ENCODE measurements around the gene ZMYND8.
A peak's percentile ranks its signal among the peaks of the same experiment; 100 is the strongest.
"Not testable (repeated sequence)": the region's sequence is repeated elsewhere in the genome, so short reads cannot be mapped to it uniquely, and the experiment has no call there.

ZMYND8 gene

GRCh38 chr20:47285189-47285588, 71.3 kb downstream of the ZMYND8 start:
- DNase-seq (ENCODE audit: low read depth) = no peak

- no peak for DNase-seq (ENCODE audit: low read depth)
Measured at GRCh38 chr20:47284373-47284772, 72.1 kb downstream of the ZMYND8 start.

- no peak for DNase-seq (ENCODE audit: low read depth)
Measured at GRCh38 chr20:47283411-47283810, 73.1 kb downstream of the ZMYND8 start.

- DNase-seq (ENCODE audit: low read depth) = no peak
Measured at GRCh38 chr20:47282864-47283263, 73.6 kb downstream of the ZMYND8 start.

DNA sequence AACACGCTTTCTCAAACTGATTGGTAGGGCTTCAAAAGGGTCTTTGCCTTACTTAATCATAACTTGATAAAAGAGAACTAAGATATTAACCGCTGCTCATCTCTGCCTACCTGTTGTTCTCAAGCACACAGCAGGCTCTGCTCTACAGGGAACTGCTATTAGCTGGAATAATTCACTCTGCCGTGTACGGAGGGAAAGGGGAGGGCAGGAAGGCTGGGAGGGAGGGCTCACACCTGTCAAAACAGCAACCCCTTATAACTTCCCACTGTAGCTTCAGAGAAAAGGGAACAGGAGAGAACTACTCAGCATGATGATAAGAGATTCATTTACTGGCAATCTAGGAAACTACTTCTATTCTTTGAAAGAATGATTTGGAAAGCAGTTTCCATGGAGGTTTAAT, 75.1 kb downstream of the ZMYND8 start:
- DNase-seq (ENCODE audit: low read depth) = no peak

DNA sequence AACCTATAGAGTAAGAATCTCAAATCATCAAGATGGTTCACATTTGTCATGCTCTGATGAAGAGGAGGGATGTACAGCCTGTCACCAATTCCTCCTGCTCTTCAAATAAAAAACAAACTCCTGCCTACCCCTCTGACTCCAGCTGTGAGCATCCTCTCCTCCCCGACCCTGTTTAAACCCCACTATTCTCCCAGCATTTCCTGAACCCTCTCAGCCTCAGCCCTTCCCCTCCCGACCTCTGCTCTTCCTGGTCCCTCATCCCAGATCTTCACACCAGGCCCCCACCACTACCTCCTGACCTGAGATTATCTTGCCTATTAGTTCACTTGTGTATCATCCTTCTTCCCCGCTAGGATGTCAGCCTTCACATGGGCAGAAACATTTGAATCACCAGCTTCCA, 75.8 kb downstream of the ZMYND8 start:
- DNase-seq (ENCODE audit: low read depth) = no peak

- no peak for DNase-seq (ENCODE audit: low read depth)
Measured at GRCh38 chr20:47280228-47280627, 76.3 kb downstream of the ZMYND8 start.

DNA sequence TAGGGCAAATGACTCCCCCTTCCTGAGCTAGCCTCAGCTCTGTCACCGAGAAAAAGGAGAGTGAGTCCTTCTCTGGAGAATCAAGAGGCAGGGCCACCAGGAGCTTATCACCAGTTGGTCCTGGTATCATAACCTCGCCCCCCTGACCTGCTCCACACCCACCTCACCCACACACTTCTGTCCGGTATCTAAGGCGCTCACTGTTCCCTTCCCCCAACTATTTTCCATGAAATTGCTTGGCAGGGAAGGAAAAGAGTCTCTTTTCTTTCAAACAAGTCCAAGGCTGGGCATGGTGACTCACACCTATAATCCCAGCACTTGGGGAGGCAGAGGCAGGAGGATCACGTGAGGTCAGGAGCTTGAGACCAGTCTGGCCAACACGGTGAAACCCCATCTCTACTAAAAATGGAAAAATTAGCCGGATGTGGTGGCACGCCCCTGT, 77.6 kb downstream of the ZMYND8 start:
- DNase-seq (ENCODE audit: low read depth) = no peak

- DNase-seq (ENCODE audit: low read depth) = not testable (repeated sequence)
Measured at GRCh38 chr20:47277535-47277872, 79.0 kb downstream of the ZMYND8 start.

DNA sequence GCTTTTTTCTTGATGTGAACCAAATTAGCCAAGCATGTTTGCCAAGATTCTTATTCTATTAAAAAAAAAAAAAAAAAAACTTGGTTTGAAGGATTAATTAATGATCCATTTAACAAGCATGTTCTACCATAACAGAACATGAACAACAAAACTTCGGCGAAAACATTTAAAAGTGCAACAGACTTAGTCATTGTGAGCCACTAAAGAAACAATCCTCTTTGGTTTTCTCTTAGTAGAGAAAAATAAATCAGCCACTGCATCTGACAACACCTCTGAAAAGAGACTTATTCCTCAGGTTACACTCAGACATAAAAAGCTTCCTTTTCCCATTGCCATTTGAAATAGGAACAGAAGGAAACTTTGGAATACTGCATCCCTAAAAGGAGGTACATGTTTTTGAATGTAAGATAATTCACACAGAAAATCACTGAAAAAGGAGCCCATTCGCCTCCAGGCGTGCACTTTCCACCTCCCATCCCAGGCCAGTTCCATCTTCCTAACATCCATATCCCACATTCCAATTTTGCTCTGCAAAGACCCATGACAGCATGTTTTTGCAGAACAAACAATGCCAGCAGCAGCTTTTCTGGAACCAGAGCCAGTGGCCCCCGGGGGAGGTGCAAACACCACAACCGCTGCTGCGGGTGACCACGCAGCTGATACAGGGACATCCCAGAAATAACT, 79.5 kb downstream of the ZMYND8 start:
- DNase-seq (ENCODE audit: low read depth) = no peak

GRCh38 chr20:47276251-47276650, 80.2 kb downstream of the ZMYND8 start:
- DNase-seq (ENCODE audit: low read depth) = no peak

DNA sequence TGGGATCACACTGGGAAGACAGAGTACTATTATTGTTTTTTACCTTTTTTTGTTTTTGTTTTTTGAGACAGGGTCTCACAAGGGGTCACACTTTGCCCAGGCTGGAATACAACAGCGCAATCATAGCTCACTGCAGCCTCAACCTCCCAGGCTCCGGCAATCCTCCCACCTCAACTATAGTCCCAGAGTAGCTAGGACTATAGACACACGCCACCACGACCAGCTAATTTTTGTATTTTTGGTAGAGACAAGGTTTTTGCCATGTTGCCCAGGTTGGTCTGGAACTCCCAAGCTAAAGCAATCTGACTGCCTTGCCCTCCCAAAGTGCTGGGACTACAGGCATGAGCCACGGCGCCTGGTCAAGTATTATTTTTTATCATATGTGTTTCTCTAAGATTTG, 81.0 kb downstream of the ZMYND8 start:
- DNase-seq (ENCODE audit: low read depth) = no peak

DNA sequence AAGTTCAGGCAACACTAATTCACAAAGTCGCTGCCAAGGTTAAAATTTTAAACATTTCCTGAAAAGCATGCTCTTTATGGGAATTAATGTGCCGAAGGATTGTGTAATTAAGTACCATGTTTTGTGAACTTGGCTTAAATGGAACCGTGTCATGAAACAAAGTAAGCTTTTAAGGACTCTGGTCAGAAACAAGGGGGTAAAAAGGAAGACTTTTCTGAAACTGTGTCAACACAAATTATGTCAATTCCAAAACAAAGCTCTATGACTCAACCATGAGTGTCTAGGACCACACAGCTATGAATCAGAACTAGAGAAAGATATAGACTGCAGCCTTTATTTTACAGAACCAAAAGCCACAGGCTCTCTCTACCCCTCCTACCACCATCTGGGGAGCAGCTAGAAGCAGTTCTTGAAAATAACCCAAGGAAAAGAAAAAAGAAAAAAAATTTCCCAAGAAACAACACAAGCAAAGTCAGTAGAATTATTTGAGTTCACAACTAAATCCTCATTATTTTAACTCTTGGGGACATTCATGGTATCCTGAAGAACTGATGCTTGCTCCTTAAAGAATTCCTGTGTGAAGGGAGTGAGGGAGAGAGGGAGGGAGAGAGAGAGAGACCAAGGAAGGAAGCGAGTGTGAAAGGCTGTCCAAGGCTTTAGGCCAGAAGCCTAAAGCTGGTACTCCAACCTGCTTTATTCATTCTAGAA, 81.9 kb downstream of the ZMYND8 start:
- DNase-seq (ENCODE audit: low read depth) = peak; percentile 87

DNA sequence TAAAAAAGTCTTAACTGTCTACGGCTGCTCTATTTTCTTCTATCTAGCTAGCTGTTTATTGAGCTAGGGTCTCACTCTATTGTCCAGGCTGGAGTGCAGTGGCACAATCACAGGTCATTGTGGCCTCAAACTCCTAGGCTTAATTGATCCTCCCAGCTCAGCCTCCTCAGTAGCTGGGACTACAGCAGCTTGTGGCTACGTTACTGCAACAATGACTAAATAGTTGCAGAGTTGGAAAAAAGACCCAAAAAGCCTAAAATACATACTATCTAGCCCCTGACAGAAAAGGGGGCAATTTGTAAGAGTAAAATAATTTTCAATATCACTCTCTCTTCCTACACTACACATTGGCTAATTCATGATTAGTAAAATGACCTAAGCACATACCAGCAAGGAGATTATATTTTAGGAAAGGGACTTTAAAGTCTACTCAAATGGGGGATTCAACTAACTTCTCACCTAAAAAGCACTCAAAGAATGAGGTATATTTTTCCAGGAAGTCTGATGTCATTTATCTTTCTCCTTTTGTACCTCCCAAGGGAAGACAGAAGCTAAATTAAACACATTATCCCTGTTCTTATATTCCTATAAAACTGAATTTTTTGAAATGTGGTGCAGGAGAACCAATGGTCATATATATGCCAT, 82.8 kb downstream of the ZMYND8 start:
- no peak for DNase-seq (ENCODE audit: low read depth)

GRCh38 chr20:47272893-47273590, 83.5 kb downstream of the ZMYND8 start:
- peak; percentile 63 for DNase-seq (ENCODE audit: low read depth)

DNA sequence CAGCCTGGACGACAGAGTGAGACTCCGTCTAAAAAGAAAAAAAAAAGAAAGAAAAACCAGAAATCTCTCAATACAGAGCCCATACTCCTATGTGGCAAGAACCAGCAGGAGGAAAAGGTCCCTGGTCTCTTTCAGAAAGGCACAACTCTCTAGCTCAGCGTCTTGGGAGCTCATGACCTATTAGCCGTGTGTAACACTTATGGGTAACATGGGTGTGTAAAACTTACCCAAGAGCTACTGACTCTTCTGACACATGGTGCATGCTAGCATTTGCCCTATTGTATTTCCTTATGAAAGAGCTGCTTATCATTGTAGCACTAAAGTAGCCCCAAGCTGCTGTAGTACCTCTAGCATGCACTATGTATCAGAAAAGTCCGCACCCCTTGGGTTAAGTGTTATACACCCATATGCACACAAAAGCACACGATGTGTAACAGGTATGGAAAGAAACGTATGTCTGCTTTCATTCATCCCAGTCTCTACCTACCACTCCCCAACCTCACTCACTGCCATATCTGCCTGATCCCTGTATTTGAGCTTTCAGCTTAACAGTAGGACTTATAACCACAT, 85.4 kb downstream of the ZMYND8 start:
- no peak for DNase-seq (ENCODE audit: low read depth)

DNA sequence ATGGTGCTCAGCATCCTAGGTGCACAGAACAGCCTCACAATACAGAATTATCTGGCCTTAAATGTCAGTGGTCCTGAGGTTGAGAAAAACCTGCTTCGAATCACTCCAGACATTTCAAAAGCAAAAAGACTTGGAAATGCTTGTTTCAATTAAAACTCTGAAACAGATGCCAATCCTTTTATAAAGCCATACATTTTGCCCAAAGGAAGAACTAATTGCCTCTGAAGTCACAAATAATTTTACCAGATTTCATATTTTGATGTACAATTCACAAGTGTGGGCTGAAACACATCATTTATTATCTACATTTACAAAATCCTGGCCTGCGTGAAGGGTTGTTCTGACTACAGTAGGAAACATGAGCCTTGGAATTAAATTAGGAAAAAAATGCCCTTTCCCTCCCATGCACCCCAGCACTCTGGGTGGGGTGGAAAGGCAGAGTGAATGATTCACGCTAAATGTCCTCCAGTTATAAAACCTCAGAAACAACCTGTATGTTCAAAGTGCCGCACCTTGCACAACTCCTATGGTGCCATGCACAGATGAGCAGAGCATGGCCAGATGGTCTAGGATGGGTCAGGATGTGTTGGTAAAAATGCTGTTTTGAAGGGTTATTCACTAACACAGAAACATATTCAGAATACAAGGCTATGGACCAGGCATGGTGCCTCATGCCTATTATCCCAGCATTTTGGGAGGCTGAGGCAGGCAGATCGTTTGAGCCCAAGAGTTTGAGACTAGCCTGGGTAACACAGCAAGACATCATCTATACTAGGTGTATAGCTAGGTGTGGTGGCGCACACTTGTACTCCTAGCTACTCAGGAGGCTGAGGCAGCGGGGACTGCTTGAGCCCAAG, 87.0 kb downstream of the ZMYND8 start:
- no peak for DNase-seq (ENCODE audit: low read depth)

DNA sequence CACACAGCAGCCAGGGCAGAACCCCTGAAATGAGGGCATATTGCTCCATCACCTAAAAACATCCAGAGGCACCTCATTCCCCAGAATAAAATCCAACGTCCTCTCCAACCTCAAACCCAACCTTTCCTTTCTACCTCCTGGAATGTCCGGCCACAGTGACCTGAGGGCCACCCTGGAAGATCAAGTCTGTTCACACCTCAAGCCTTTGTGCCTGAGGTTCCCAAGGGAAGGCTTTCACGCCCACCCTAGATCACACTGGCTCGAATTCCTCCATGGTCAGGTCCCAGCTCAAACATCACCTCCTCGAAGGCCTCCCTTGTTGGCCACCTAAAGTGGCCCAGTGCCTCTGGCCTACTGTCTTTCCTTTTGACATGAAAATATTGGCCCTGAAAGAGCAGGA, 88.9 kb downstream of the ZMYND8 start:
- DNase-seq (ENCODE audit: low read depth) = no peak

- no peak for DNase-seq (ENCODE audit: low read depth)
Measured at GRCh38 chr20:47266847-47267515, 89.5 kb downstream of the ZMYND8 start.

DNA sequence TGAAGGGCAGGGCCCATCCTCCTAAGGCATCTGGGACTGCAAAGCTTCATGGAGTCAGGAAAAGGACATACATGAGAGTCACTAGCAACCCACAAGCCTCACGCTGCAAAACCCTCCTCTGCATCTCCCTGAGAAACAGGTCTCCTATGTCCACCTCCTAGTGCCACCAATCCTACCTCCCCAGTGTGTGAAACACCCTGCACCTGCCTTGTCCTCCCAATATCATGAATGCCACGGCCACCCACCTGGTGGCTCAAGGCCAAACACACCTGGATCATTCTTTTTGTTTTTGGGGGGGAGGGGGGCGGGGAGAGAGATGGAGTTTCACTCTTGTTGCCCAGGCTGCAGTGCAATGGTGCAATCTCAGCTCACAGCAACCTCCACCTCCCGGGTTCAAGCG, 90.5 kb downstream of the ZMYND8 start:
- DNase-seq (ENCODE audit: low read depth) = no peak

DNA sequence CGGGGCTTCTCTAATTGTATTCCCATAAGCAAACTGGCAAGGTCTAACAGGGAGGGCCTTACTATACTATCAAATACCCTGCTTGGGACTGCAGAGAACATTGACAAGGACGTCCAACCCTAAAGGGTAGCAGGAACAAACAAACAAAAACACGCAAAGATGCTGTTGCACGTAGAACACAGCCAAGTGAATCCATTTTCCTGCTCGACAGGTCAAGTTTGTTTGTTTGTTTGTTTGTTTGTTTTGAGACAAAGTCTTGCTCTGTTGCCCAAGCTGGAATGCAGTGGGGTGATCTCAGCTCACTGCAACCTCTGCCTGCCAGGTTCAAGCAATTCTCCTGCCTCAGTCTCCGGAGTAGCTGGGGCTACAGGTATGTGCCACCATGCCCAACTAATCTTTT, 91.3 kb downstream of the ZMYND8 start:
- no peak for DNase-seq (ENCODE audit: low read depth)

All from fibroblast of the conjunctiva (primary cell).